Neuron (in vitro differentiated cells): ENCODE measurements around the gene NCAPG2.

ENCODE experiments used
- H2AFZ ChIP-seq: one replicate; pipeline ENCODE4 v1.6.1; 2013; ENCODE audit warnings: low read depth, mild to moderate bottlenecking, inconsistent platforms, low read length, moderate library complexity
- H3K27me3 ChIP-seq: one replicate; pipeline ENCODE4 v1.6.1; 2013; ENCODE audit warnings: low read length; ENCODE audit not compliant: insufficient read depth
- H3K36me3 ChIP-seq: one replicate; pipeline ENCODE4 v1.6.1; 2013; ENCODE audit warnings: low read length; ENCODE audit not compliant: insufficient read depth
- H3K4me1 ChIP-seq: one replicate; pipeline ENCODE4 v1.6.1; 2013; ENCODE audit warnings: low read length; ENCODE audit not compliant: insufficient read depth
- H3K4me3 ChIP-seq: 2 replicates; pipeline ENCODE4 v1.5.1; 2013; ENCODE audit warnings: mild to moderate bottlenecking, low read length, moderate library complexity
- H3K9me3 ChIP-seq: one replicate; pipeline ENCODE4 v1.6.1; 2013; ENCODE audit warnings: low read length

Gene NCAPG2, protein sequence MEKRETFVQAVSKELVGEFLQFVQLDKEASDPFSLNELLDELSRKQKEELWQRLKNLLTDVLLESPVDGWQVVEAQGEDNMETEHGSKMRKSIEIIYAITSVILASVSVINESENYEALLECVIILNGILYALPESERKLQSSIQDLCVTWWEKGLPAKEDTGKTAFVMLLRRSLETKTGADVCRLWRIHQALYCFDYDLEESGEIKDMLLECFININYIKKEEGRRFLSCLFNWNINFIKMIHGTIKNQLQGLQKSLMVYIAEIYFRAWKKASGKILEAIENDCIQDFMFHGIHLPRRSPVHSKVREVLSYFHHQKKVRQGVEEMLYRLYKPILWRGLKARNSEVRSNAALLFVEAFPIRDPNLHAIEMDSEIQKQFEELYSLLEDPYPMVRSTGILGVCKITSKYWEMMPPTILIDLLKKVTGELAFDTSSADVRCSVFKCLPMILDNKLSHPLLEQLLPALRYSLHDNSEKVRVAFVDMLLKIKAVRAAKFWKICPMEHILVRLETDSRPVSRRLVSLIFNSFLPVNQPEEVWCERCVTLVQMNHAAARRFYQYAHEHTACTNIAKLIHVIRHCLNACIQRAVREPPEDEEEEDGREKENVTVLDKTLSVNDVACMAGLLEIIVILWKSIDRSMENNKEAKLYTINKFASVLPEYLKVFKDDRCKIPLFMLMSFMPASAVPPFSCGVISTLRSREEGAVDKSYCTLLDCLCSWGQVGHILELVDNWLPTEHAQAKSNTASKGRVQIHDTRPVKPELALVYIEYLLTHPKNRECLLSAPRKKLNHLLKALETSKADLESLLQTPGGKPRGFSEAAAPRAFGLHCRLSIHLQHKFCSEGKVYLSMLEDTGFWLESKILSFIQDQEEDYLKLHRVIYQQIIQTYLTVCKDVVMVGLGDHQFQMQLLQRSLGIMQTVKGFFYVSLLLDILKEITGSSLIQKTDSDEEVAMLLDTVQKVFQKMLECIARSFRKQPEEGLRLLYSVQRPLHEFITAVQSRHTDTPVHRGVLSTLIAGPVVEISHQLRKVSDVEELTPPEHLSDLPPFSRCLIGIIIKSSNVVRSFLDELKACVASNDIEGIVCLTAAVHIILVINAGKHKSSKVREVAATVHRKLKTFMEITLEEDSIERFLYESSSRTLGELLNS

DNA sequence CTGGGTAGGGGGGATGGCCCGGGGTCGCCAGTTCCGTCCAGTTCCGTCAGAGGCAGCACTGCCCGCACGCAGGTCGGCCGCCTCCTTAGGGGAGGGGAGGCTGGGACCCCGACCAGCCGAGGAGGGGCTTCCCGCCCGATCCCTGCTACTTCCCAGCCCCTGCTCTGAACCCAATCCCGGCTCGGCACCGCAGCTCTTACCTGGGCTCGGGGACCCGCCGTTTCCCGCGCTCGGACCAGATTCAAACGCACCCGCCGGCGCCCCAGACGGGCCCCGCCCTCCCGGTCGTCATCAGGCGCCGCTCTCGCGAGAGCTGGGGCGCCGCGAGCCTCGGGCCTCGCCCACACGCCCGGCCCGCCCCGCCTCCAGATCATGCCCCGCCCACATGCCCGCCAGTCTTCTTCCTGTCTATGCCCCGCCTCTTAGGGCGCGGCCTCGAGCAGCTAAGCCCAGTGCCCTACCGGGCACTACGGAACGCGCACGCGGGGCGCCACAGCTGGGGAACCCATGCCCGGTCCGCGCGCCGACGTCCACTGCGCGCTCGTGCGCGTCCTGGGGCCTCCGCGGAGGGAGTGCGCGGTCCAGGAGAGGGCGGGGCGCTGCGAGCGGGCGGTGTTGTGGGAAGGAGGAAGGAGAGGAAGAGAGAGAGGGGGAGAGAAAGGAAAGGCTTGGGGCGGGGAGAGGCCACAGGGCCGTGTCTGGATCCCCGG, at the start of gene NCAPG2:
TSS of gene NCAPG2 (minus strand) at position 281 of the 710 bp plus-strand sequence. CDS start 2,905 bp downstream, outside the sequence.
- Histone ChIP-seq H3K36me3 (peaks cover 16% of the 10 kb centered on the region), H3K4me3 (peak within 1 kb of the TSS; percentile 59), H2AFZ (peak within 1 kb of the TSS; percentile 78), H3K27me3 (no peaks in the 10 kb centered on the region), H3K4me1 (peaks cover 30% of the 10 kb centered on the region), H3K9me3 (peaks cover 3% of the 10 kb centered on the region)

DNA sequence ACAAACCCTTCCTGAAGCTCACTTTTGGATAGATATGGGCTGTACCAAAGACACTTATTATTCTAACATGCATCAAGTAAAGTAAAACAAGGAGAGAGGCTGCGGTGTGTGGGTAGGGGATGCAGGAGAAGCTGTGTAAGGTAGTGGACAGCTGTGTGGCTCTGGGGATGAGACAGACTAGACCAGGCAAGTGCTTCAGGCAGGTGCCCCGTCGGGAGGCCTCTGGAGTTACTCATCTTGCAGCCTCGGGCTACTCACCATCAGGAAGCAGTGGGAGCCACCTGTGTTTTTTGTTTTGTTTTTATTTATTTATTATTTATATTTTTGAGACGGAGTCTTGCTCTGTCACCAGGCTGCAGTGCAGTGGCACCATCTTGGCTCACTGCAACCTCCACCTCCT, 49.3 kb upstream of the NCAPG2 start:
- no peak overlapping the region for H3K4me3 ChIP-seq
- peaks cover 10% of the 10 kb centered on the region for H3K36me3 ChIP-seq
- no peak overlapping the region for H2AFZ ChIP-seq
- no peaks in the 10 kb centered on the region for H3K4me1 ChIP-seq
- H3K9me3 ChIP-seq = no peaks in the 10 kb centered on the region
- H3K27me3 ChIP-seq = no peaks in the 10 kb centered on the region

DNA sequence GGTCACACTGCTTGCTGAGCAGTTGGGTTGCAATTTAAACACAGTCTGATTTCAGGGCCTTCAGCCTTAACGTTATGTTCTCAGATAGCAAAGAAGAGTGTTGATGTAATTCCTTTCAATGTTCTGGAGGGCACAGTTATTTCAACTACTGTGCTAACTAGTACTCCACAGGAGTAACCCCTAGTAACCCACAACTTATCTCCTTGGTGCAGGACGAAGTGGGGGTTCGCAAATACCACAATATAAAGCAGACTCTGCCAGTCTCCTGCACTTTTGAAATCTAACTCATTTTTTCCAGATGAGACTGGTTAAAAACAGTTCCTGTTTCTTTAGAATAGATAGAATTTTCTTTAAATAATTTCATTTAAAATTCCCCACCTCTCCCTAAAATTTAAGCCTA, 47.1 kb upstream of the NCAPG2 start:
- Histone ChIP-seq H3K9me3 (no peaks in the 10 kb centered on the region), H2AFZ (no peak overlapping the region), H3K4me3 (no peak overlapping the region), H3K4me1 (no peaks in the 10 kb centered on the region), H3K36me3 (peaks cover 10% of the 10 kb centered on the region), H3K27me3 (no peaks in the 10 kb centered on the region)

DNA sequence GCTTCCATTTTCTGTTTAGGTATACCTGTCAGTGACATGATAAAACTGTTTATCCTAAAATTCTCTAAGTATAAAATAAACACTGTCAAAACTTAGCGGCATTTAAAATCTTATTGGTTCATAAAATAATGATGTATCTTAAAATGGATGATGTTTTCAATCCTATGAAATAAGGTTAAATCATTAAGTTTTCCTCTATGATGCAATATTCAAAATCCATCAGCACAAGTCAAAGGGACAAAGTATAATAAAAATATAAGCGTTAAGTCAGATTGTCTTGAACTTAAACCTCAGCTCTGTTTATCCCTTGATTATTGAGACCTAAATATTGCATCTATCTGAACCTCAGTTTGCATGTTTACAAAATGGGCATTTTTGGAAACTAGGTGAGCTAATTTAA, 46.6 kb upstream of the NCAPG2 start:
- Histone ChIP-seq H3K9me3 (no peaks in the 10 kb centered on the region), H2AFZ (no peak overlapping the region), H3K27me3 (no peaks in the 10 kb centered on the region), H3K4me3 (no peak overlapping the region), H3K36me3 (peaks cover 10% of the 10 kb centered on the region), H3K4me1 (no peaks in the 10 kb centered on the region)

DNA sequence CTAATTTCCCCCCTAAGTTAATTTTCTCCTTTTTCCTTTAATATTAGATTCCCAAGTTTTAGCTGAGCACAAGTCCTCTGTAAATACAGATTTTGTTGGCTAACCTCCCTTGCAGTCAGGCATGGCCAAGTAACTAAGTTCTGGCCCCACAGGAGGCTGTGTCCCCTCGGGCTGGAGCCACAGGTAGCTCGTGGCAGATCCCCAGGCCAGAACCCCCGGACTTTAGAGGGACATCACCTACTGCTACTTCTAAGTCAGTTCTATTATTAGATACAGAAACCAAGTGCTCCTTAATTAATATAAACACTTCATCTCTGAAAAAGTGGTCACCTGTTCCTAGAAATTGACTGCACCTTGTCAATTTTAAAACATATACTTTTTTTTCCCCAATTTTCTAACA, 46.1 kb upstream of the NCAPG2 start:
- Histone ChIP-seq H2AFZ (no peak overlapping the region), H3K9me3 (no peaks in the 10 kb centered on the region), H3K27me3 (no peaks in the 10 kb centered on the region), H3K4me1 (no peaks in the 10 kb centered on the region), H3K36me3 (peaks cover 10% of the 10 kb centered on the region), H3K4me3 (no peak overlapping the region)

DNA sequence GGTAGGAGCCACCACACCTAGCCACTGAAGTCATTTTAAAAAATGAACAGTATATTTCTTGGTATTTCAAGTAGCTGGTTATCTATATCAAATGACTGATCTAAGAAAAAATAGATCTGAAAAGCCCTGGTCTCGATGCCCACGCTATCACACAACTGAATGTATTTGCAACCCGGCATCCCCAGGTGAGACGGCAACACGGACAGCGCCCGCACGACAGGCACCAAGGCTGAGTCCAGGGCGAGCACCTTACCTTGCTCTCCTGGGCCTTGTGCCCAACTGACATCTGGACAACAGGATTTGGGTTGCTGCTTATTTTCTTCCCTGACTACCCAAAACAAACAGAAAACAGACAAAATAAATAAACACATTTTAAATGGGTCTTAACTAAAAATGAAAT, 44.8 kb upstream of the NCAPG2 start:
- Histone ChIP-seq H3K4me3 (no peak overlapping the region), H3K27me3 (no peaks in the 10 kb centered on the region), H3K4me1 (no peaks in the 10 kb centered on the region), H3K36me3 (peaks cover 8% of the 10 kb centered on the region), H2AFZ (no peak overlapping the region), H3K9me3 (no peaks in the 10 kb centered on the region)

DNA sequence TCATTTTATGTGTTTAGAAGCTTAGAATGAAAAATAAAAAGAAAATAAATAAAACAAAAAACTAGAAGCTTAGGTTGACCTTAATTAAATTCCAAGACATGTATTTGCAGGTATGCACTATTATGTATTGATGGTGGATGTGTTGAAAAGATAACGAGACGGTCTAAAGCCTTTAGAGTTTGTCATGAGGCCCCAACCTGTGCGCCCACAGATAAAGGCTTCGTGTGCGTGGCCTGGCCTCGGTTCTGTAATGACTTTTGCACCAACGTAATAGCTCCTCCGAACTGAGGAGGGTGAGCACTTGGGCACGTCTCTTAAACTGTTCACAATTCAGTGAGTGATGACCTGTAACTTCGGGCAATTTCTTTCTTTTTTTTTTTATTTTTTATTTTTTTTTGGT, 43.7 kb upstream of the NCAPG2 start:
- no peaks in the 10 kb centered on the region for H3K4me1 ChIP-seq
- no peaks in the 10 kb centered on the region for H3K9me3 ChIP-seq
- H3K36me3 ChIP-seq = peaks cover 11% of the 10 kb centered on the region

DNA sequence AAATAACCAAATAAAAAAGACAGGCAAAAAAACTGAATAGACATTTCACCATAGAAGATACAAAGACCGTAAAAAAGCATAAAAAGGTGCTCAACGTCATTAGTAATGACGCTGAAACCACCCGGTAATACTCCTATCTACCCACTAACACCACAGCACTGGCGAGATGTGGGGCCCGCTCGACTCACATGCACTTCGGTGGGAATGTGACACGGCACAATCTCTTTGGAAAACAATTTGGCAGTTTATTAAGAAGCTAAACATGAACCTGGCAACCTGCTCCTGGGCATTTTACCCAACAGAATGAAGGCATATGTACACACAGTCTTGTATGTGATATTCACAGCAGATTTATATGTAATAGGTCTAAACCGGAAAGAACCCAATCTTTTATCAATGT, 42.8 kb upstream of the NCAPG2 start:
- Histone ChIP-seq H3K27me3 (no peaks in the 10 kb centered on the region), H3K4me3 (no peak overlapping the region), H2AFZ (no peak overlapping the region), H3K36me3 (peaks cover 16% of the 10 kb centered on the region), H3K4me1 (no peaks in the 10 kb centered on the region), H3K9me3 (no peaks in the 10 kb centered on the region)

More for the DNA sequence above, 43.7 kb upstream of the NCAPG2 start:
- H3K4me3 ChIP-seq = no peak overlapping the region
- no peak overlapping the region for H2AFZ ChIP-seq
- no peaks in the 10 kb centered on the region for H3K27me3 ChIP-seq

DNA sequence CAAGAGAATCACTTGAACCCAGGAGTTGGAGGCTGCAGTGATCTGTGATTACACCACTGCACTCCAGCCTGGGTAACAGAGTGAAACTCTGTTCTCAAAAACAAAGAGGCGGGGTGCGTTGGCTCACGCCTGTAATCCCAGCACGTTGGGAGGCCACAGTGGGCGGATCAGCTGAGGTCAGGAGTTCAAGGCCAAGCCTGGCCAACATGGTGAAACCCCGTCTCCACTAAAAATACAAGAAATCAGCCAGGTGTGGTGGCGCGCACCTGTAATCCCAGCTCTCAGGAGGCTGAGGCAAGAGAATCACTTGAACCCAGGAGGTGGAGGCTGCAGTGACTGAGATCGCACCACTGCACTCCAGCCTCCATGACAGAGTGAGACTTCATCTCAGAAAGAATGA, 42.4 kb upstream of the NCAPG2 start:
- Histone ChIP-seq H3K36me3 (peaks cover 20% of the 10 kb centered on the region), H3K4me1 (no peaks in the 10 kb centered on the region), H3K9me3 (no peaks in the 10 kb centered on the region), H2AFZ (no peak overlapping the region), H3K27me3 (no peaks in the 10 kb centered on the region), H3K4me3 (no peak overlapping the region)

DNA sequence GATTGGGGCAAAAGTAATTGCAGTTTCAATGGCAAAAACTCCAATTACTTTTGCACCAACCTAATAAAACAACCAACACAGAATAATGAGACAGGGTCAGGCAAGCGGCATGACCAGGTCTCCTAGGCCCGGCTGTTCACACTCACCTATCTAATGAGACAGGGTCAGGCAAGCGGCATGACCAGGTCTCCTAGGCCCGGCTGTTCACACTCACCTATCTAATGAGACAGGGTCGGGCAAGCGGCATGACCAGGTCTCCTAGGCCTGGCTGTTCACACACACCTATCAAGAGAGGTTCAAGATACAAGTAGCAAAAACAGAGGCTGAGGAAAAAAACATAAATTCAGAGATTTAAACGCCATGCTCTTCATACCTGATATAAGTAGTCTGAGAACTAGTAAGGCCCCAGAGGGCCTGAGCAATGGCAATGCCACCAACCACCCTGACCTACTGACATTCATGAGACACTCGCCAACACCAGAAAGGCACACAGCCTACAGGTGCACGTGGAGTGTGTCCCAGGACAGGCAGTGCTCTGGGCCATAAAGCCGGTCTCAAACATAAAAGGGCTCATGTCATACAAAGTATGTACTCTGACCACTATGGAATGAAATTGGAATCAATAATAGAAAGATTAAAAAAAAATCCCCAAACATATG, 40.6 kb upstream of the NCAPG2 start:
- Histone ChIP-seq H2AFZ (no peak overlapping the region), H3K9me3 (no peaks in the 10 kb centered on the region), H3K4me1 (no peaks in the 10 kb centered on the region), H3K27me3 (no peaks in the 10 kb centered on the region), H3K36me3 (peaks cover 36% of the 10 kb centered on the region), H3K4me3 (no peak overlapping the region)

DNA sequence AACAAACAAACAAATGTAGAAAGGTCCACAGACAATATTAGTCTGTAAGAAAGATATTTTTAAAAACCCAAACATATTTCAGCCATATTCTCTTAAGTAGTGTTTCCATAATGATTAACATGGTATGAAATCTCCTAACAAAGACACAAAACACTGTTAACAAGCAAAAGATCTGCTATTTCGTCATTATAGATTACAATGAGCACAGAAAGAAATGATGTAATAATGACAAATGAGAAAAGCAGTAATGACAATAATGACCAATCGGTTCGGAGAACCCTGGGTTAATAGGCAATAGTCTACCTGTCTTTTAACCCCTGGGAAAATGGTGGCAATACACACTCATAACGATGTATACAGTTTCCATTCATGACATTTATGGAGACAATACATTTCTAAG, 39.5 kb upstream of the NCAPG2 start:
- H3K36me3 ChIP-seq = peaks cover 42% of the 10 kb centered on the region
- no peak overlapping the region for H3K4me3 ChIP-seq
- no peak overlapping the region for H2AFZ ChIP-seq
- H3K27me3 ChIP-seq = no peaks in the 10 kb centered on the region
- H3K4me1 ChIP-seq = no peaks in the 10 kb centered on the region
- H3K9me3 ChIP-seq = no peaks in the 10 kb centered on the region

DNA sequence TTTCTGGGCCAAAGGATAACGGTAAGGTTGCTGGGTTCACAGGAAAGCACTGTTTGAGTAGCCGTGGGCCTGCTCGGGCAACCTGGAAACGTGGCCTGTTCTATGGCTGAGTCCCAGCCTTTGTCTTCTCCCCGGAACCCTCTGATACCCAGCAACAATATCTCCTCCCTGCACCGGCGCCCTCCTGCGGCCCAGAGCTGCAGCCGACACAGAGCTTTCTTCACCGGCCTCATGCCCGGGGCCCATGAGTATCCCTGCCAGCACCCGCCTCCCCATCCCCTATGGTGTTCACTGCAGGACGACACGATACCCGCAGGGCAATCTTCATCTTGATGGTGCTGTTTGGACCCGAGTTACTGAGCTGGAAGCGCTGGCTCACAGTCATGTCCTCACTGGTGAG, 38.6 kb upstream of the NCAPG2 start:
- Histone ChIP-seq H3K4me1 (no peaks in the 10 kb centered on the region), H2AFZ (no peak overlapping the region), H3K27me3 (no peaks in the 10 kb centered on the region), H3K9me3 (no peaks in the 10 kb centered on the region), H3K4me3 (no peak overlapping the region), H3K36me3 (peaks cover 44% of the 10 kb centered on the region)
